ENCODE data around the gene TMF1.

Gene TMF1

GRCh38 chr3:69082361-69082760 is 30.2 kb upstream of the TMF1 start:
- no peaks in the 10 kb centered on the region for H3K36me3 ChIP-seq (replicated peaks)
- no peaks in the 10 kb centered on the region for H3K27me3 ChIP-seq (replicated peaks)
- DNase-seq = no peak
- no peak for TF ChIP-seq CTCF (IDR thresholded peaks at IDR 0.05; ENCODE audit: low read depth, low read length, missing control alignments)
- peak overlapping the region; percentile 88 for H3K27ac ChIP-seq
- no peak overlapping the region for H3K4me3 ChIP-seq (ENCODE audit: low read depth, low read length)
- in situ Hi-C loops (cut with HindIII; ENCODE audit: low pct_ligation_motif_present, low sequenced_read_pairs) = no loop called here

DNA sequence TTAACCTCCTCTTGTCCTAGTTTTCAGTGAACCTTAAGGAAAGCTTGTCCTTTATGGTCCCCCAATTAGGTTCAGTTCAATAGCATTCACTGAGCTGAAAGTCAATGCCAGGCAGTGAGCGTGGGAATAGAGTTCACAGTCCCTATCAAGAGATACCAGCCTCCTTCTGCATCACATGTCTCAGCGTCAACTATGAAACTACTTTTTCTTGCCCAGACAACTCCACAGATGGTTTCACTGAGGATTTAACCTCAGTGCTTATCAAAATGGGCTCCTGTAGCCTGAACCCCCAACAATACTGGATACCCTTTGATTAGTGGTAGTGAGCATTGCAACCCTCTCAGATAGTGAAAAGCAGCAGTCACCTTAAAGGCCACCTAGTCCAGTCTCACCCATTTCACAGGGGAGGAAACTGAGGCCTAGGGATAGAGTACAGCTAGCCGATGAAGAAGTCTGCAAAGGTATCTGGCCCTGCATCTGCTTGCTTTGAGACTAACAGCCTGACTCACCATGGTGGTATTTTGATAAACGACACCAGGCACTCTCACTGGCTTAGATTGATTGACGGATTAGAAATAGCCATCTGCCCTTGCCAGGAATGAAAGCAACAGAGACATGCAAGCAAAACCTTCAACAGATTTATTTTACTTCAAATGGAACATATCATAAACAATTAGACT is 29.6 kb upstream of the TMF1 start:
- no peaks in the 10 kb centered on the region for H3K36me3 ChIP-seq (replicated peaks)
- H3K27me3 ChIP-seq (replicated peaks) = no peaks in the 10 kb centered on the region
- H3K27ac ChIP-seq = peak overlapping the region; percentile 88
- in situ Hi-C loops (cut with HindIII; ENCODE audit: low pct_ligation_motif_present, low sequenced_read_pairs) = no loop called here
- no peak overlapping the region for H3K4me3 ChIP-seq (ENCODE audit: low read depth, low read length)
- TF ChIP-seq CTCF (IDR thresholded peaks at IDR 0.05; ENCODE audit: low read depth, low read length, missing control alignments) = no peak
- peak; percentile 73 for DNase-seq

- Histone ChIP-seq H3K27me3 (replicated peaks) (no peaks in the 10 kb centered on the region), H3K27ac (peak within 1 kb of the TSS; percentile 63), H3K36me3 (replicated peaks) (peaks cover 3% of the 10 kb centered on the region), H3K4me3 (ENCODE audit: low read depth, low read length) (peak within 1 kb of the TSS; percentile 68)
- in situ Hi-C loops (cut with HindIII; ENCODE audit: low pct_ligation_motif_present, low sequenced_read_pairs) = no loop called here
- peak; percentile 79 for DNase-seq
- no peak for TF ChIP-seq CTCF (IDR thresholded peaks at IDR 0.05; ENCODE audit: low read depth, low read length, missing control alignments)
These were observed 28.2 kb upstream of the TMF1 start, which contains the start of gene UBA3 for GRCh38 chr3:69080233-69080920. TSS of gene UBA3 (minus strand) at chr3:69080365. CDS start at chr3:69080353, 12 bp downstream.

DNA sequence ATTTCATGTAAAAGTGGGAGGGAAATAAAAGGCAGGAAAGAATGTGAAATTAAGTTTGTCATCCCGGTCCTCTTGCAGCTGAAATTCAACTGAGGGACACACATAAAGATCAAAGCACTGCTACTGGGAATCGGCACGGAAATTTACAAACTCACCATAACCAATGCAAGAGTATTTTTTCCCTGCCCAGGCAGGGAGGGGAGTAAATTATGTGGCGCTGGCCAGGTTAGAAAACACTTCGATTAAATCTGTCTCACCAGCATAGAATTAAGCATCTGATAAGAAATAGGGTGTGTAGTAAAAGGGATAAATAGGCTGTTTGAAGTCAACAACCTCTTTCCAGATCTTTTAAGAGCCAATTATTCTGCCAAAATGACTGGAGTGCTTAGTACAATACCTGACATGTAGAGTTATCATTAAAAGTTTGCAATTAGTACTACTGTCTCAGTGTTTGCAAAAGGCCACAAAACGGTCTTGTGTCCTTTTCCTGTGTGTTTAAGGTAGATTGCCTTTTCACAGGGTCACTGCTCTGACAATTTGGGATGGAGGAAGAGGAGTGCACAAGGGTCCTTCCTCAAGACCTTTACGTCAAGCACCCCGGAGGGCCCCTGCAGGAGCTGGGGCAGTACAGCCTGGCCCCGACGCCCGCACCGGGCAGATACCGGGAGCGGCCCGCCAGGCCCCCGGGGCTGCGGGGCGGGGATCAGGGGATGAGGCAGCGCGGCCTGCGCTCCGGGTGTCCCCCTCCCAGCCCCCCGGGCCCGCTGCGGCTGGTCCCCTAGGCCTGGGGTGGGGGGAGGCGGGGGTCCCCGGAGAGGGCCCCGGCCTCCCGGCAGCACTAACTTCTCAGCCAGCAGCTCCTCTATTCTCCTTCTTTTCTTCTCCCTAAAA is 27.4 kb upstream of the TMF1 start:
- DNase-seq = no peak
- TF ChIP-seq CTCF (IDR thresholded peaks at IDR 0.05; ENCODE audit: low read depth, low read length, missing control alignments) = no peak
- in situ Hi-C loops (cut with HindIII; ENCODE audit: low pct_ligation_motif_present, low sequenced_read_pairs) = no loop called here

DNA sequence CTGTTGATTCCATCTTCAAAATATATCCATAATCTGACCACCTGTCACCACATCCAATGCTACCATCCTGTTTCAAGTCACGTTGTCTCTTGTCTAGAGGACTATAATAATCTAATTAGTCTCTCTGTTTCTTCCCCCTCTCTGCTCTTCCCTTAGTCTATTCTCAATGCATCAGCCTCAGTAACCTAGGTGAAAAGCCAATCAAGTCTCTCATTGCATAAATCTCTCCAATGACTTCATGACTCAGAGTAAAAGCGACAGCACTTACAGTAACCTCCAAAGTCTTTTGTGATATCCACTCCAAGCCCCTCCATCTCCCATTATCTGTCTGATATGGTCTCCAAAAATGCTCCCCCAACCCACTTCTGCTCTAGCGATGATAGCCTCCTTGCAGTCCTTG is 20.8 kb upstream of the TMF1 start:
- Histone ChIP-seq H3K27ac (no peak overlapping the region), H3K4me3 (ENCODE audit: low read depth, low read length) (no peak overlapping the region), H3K36me3 (replicated peaks) (peaks cover 19% of the 10 kb centered on the region), H3K27me3 (replicated peaks) (no peaks in the 10 kb centered on the region)
- DNase-seq = no peak
- no peak for TF ChIP-seq CTCF (IDR thresholded peaks at IDR 0.05; ENCODE audit: low read depth, low read length, missing control alignments)
- in situ Hi-C loops (cut with HindIII; ENCODE audit: low pct_ligation_motif_present, low sequenced_read_pairs) = no loop called here

More for the DNA sequence above, 27.4 kb upstream of the TMF1 start:
- Histone ChIP-seq H3K4me3 (ENCODE audit: low read depth, low read length) (peak overlapping the region; percentile 68), H3K27me3 (replicated peaks) (no peaks in the 10 kb centered on the region), H3K27ac (peak overlapping the region; percentile 63), H3K36me3 (replicated peaks) (peaks cover 3% of the 10 kb centered on the region)

Data from brain microvascular endothelial cell (primary cell).